ENCODE measurements around the gene ZNF334.

The ZNF334 gene

GRCh38 chr20:46512943-46513844 lies at the start of gene ZNF334:
TSS of gene ZNF334 (minus strand) at chr20:46513559. CDS start at chr20:46512102, 1,457 bp downstream.
- ATAC-seq = peak; percentile 89
- no peaks in the 10 kb centered on the region for H3K36me3 Mint-ChIP-seq

DNA sequence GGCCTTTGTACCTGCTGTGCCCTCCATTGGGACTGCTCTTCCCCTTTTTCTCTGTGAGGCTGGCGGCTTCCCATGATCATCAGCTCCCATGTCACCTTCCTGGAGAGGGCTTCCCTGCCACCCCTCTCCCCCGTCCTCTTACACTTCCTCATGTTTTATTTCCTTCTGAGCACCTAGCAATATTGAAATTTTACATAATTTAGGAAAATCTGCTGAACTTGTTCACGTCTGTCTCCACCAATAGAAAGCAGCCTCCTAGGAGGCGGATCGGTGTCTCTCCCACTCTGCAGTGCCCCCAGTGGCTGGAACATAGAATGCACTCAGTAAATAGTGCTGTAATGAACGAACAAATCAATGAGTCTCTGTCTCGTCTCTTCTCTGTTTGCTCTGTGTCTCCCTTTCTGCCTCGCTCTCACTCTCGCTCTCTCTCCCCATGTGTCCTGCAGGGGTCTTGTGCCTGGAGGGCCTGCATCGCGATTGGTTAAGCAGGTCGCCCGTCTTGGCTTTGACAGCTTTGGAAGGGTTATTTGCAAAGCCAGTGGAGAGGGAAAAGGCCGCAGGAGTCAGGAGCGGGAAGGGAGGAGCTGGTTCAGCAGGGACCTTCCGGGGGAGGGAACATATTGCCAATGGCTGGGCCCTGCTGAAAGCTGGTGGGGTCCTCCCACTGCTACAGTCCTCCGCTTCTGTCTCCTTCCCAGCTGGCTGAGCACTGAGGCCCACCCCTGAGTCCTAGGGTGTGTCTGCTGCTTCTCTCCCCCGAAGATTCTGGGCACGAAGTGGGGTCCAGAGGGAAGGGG lies 49.2 kb upstream of the ZNF334 start:
- ATAC-seq (peak; percentile 61), DNase-seq (ENCODE audit: low spot score in 2 of 2) (peak; percentile 59 to 84)
- H3K4me3 Mint-ChIP-seq = no peak overlapping the region
- no peaks in the 10 kb centered on the region for H3K9me3 Mint-ChIP-seq
- H3K36me3 Mint-ChIP-seq = no peaks in the 10 kb centered on the region
- peaks cover 35% of the 10 kb centered on the region for H3K4me1 Mint-ChIP-seq
- no peak overlapping the region for H3K27ac Mint-ChIP-seq

More at GRCh38 chr20:46512943-46513844, at the start of gene ZNF334:
- H3K4me3 Mint-ChIP-seq = peak within 1 kb of the TSS; percentile 60
- peak within 1 kb of the TSS; percentile 33 for H3K27ac Mint-ChIP-seq
- no peaks in the 10 kb centered on the region for H3K9me3 Mint-ChIP-seq
- peak in 1 of 2 donors; percentile 62 for DNase-seq (ENCODE audit: low spot score in 2 of 2)
- H3K4me1 Mint-ChIP-seq = peaks cover 15% of the 10 kb centered on the region

- no peak overlapping the region for H3K27ac Mint-ChIP-seq
- H3K36me3 Mint-ChIP-seq = no peaks in the 10 kb centered on the region
- H3K9me3 Mint-ChIP-seq = no peaks in the 10 kb centered on the region
- DNase-seq (ENCODE audit: low spot score in 2 of 2) (no peak), ATAC-seq (no peak)
- H3K4me1 Mint-ChIP-seq = peaks cover 40% of the 10 kb centered on the region
- H3K4me3 Mint-ChIP-seq = no peak overlapping the region
Measured at GRCh38 chr20:46562009-46562372, 48.6 kb upstream of the ZNF334 start.

- DNase-seq (ENCODE audit: low spot score in 2 of 2) = no peak
- Mint-ChIP-seq H3K36me3 (no peaks in the 10 kb centered on the region), H3K4me1 (peaks cover 55% of the 10 kb centered on the region), H3K27ac (peak overlapping the region; percentile 71), H3K4me3 (no peak overlapping the region), H3K9me3 (no peaks in the 10 kb centered on the region)
- no peak for ATAC-seq
Measured at GRCh38 chr20:46559685-46560440, 46.5 kb upstream of the ZNF334 start.

- H3K27ac Mint-ChIP-seq = peak overlapping the region; percentile 71
Measured at GRCh38 chr20:46559001-46559400, 45.6 kb upstream of the ZNF334 start.

DNA sequence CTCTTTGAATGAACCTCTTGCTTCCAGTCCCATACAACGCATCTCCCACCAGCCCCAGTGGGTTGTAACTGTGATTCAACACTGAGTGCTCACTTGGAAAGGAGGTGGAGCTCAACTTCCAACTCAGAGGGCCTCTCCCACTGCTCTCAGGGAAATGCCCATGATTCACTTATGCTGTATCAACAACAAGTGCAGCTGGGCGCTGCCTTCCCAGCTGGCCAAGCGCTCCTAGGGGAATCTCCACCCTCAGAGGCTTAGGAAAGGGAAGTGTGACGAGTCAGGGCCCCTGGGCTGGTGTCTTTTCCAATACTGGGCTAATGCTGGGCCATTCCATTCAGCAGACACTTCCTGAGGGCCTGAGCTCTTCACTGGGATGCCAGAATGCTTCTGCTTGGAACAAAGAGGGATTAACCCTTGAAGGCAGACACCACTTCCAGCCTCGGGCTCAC lies 45.2 kb upstream of the ZNF334 start:
- no peaks in the 10 kb centered on the region for H3K36me3 Mint-ChIP-seq
- ATAC-seq (peak; percentile 96), DNase-seq (ENCODE audit: low spot score in 2 of 2) (no peak)
- H3K27ac Mint-ChIP-seq = peak overlapping the region; percentile 70
- peak overlapping the region; percentile 10 for H3K4me3 Mint-ChIP-seq
- peaks cover 60% of the 10 kb centered on the region for H3K4me1 Mint-ChIP-seq
- no peaks in the 10 kb centered on the region for H3K9me3 Mint-ChIP-seq

More at GRCh38 chr20:46559001-46559400, 45.6 kb upstream of the ZNF334 start:
- ATAC-seq (no peak), DNase-seq (ENCODE audit: low spot score in 2 of 2) (no peak)
- H3K4me3 Mint-ChIP-seq = no peak overlapping the region
- H3K9me3 Mint-ChIP-seq = no peaks in the 10 kb centered on the region
- H3K36me3 Mint-ChIP-seq = no peaks in the 10 kb centered on the region
- peaks cover 60% of the 10 kb centered on the region for H3K4me1 Mint-ChIP-seq

DNA sequence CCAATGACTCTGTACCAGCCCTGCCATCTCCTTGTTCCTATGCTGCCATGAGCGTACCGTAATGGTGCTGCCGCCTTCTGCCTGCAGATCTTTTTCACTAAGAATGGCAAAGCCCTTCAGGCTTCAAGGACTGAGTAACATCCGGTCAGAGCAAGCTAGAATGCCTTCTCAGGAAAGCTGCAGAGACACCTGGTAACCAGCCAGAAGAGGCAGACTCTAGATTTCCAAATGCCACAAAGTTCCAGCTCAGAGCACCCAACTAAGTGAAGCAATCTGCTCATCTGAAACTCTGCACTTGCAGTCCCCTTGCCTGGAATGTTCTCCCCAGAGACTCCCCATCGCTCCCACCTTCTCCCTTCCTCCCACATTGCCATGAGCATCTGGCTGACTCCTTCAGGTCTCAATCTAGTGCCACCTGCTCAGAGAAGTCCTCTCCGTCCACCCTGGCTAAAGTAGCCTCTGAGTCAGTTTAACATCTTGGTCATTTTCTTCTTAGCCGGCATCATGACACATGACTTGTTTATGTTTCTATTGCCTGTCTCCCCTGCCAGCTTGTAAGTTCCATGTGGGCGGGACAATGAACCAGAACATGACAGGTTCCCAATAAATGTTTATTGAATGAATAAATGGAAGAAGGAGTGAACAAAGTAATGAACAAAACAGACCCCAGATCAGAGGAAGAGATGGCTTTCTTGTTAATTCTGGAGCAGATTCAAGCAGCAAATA lies 44.0 kb upstream of the ZNF334 start:
- Mint-ChIP-seq H3K36me3 (no peaks in the 10 kb centered on the region), H3K27ac (peak overlapping the region; percentile 70), H3K4me1 (peaks cover 71% of the 10 kb centered on the region), H3K4me3 (peak overlapping the region; percentile 10), H3K9me3 (no peaks in the 10 kb centered on the region)
- DNase-seq (ENCODE audit: low spot score in 2 of 2) = no peak
- ATAC-seq = no peak

GRCh38 chr20:46555370-46555956 lies 42.1 kb upstream of the ZNF334 start:
- Mint-ChIP-seq H3K4me1 (peaks cover 81% of the 10 kb centered on the region), H3K9me3 (no peaks in the 10 kb centered on the region), H3K4me3 (no peak overlapping the region), H3K27ac (peak overlapping the region; percentile 69), H3K36me3 (no peaks in the 10 kb centered on the region)
- no peak for ATAC-seq
- DNase-seq (ENCODE audit: low spot score in 2 of 2) = no peak

GRCh38 chr20:46554828-46555227 lies 41.5 kb upstream of the ZNF334 start:
- Mint-ChIP-seq H3K4me3 (no peak overlapping the region), H3K4me1 (peaks cover 78% of the 10 kb centered on the region), H3K36me3 (no peaks in the 10 kb centered on the region), H3K9me3 (no peaks in the 10 kb centered on the region), H3K27ac (no peak overlapping the region)
- DNase-seq (ENCODE audit: low spot score in 2 of 2) = no peak
- no peak for ATAC-seq

DNA sequence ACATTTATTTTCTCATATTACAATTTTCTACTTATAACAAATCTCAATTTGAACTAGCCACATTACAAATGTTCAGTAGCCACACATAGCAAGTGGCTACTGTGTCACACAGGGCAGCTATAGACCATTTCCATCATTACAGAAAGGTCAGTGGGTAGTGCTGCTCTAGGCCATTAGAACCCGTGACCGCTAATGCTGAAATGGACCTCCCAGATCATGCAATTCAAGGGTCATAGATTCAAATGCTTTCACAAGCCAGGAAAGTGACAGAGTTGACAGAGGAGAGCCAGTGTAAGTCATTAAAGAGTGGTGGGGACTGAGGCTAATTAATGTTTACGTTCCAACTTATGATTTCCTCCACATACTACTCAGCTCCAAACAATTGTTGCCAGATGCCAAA lies 40.6 kb upstream of the ZNF334 start:
- ATAC-seq = no peak
- no peaks in the 10 kb centered on the region for H3K9me3 Mint-ChIP-seq
- H3K4me1 Mint-ChIP-seq = peaks cover 68% of the 10 kb centered on the region
- H3K27ac Mint-ChIP-seq = no peak overlapping the region
- no peak overlapping the region for H3K4me3 Mint-ChIP-seq
- no peaks in the 10 kb centered on the region for H3K36me3 Mint-ChIP-seq
- no peak for DNase-seq (ENCODE audit: low spot score in 2 of 2)

DNA sequence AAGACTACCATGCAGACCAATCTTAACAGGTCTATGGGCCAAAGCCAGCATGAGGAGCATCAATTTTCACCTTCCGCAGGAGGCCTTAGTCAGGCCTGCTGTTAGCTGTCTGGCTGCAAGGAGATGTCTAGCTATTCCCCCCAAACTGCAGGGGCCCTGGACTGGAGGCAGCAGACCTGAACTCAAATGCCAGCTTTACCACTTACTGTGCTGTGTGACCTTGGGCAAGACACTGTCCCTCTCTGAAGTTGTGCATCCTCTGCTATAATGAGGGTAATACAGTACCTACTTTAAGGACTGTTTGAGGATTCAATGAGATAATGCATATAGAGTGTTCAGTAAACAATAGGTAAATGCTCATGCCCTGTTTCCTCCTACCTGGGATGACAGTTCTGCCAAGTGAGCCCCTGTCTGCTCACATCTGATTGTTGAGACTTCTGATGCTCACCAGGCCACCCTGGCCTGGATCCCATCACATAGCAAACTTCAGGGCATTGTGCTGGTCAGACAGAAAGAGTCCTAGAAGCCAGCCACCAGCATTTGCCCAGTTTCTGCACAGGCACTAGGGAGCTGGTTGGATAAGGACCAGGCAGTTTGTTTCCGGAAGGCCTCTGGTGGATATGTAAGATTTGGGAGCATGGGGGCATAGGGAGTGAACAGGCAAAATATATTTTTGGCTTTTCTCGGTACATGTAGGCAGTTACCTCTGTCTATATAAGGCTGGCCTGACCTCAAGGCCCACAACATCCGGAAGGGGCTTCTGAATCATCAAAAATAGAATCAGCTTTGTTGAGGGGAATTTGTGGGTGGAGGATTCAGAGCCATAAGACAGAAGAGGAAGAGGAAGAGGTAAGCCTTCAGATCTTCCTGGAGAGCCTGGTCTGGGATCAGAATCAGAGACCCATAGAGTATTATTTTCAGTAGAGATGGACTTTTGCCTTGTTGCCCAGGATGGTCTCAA lies 39.4 kb upstream of the ZNF334 start:
- Mint-ChIP-seq H3K4me1 (peaks cover 57% of the 10 kb centered on the region), H3K27ac (peak overlapping the region; percentile 86), H3K9me3 (no peaks in the 10 kb centered on the region), H3K4me3 (peak overlapping the region; percentile 60), H3K36me3 (no peaks in the 10 kb centered on the region)
- DNase-seq (ENCODE audit: low spot score in 2 of 2) = peak; percentile 34 to 76
- ATAC-seq = peak; percentile 95

DNA sequence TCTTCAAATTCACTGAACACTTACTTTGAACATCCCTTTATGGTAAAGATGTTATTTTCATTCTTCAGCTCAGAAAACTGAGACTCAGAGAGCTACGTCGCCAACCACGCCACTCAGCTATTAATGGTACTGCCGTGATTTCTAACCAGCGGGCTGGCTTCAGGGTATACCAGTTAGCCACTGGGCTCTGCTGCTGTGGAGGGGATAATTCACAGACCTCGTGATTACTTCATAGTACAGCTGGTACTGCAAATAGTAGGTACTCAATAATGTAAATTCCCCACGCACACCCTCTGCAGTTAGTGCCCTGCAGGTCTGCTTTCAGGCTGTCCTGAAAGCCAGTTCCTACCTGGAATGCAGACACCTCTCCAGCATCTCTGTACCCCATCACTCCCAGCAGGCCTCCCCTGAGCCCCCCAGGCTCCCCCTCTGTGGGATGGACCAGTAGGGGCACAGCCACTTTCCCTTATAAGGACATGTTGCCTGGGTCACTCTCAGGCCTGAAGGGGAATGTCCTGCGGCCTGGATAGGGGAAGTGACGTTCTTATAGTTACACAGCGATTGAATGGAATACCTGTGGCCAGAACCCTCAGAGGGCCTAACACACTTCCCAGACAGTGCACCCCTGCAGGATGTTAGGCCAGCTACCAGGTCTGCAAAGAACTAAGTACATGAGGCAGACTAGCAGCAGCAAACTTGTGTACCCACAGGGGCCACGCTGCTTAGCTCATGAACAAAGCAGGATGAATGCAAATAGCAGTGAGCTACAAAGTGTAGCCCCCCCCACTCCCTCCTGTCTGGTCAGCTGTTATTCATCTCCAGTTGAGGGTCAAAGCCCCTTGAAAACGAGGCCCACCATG lies 38.4 kb upstream of the ZNF334 start:
- ATAC-seq = no peak
- no peak for DNase-seq (ENCODE audit: low spot score in 2 of 2)
- Mint-ChIP-seq H3K4me3 (peak overlapping the region; percentile 60), H3K36me3 (no peaks in the 10 kb centered on the region), H3K9me3 (no peaks in the 10 kb centered on the region), H3K4me1 (peaks cover 49% of the 10 kb centered on the region), H3K27ac (peak overlapping the region; percentile 86)

- no peak within 1 kb of the TSS for H3K27ac Mint-ChIP-seq
- ATAC-seq = no peak
- H3K36me3 Mint-ChIP-seq = peaks cover 1% of the 10 kb centered on the region
- DNase-seq (ENCODE audit: low spot score in 2 of 2) = no peak
- no peak within 1 kb of the TSS for H3K4me3 Mint-ChIP-seq
- peaks cover 40% of the 10 kb centered on the region for H3K4me1 Mint-ChIP-seq
- no peaks in the 10 kb centered on the region for H3K9me3 Mint-ChIP-seq
Measured at GRCh38 chr20:46550461-46550860, 37.1 kb upstream of the ZNF334 start, which contains the start of gene OCSTAMP. TSS of gene OCSTAMP (minus strand) at chr20:46550654. CDS start at chr20:46550560, 94 bp downstream.

Data from stimulated activated effector memory CD8-positive, alpha-beta T cell treated with anti-CD3 and anti-CD28 coated beads, Interleukin-12 subunit alpha, Interleukin-12 subunit beta, amount 100 ng/mL, for 72 hours (primary cell).